ENCODE measurements around the gene OR52E6.

Gene OR52E6

GRCh38 chr11:5803982-5804381, 37.7 kb downstream of the OR52E6 start:
- DNase-seq (ENCODE audit: low read depth in 2 of 3, low spot score in 1 of 3) = no peak

- DNase-seq (ENCODE audit: low read depth in 2 of 3, low spot score in 1 of 3) = no peak
These were observed 45.2 kb downstream of the OR52E6 start for GRCh38 chr11:5796541-5796940.

- DNase-seq (ENCODE audit: low read depth in 2 of 3, low spot score in 1 of 3) = no peak
These were observed 50.5 kb downstream of the OR52E6 start, which contains the start of gene OR52N1 for GRCh38 chr11:5791165-5791564. Gene OR52N1 (minus strand): TSS chr11:5791265. CDS start chr11:5788816, 2,449 bp downstream.
